A549 (cell line): ENCODE data around the gene BRD3OS.

Experiments
- CTCF ChIP-seq: fragments of >200 bp; sonication (Bioruptor Twin); formaldehyde crosslinking; IDR thresholded peaks from 3 replicates; pipeline ENCODE4 v1.5.1; 2016
- PBX3 ChIP-seq: IDR thresholded peaks from 2 replicates; pipeline ENCODE4 v1.6.1; 2012
- POLR2AphosphoS2 ChIP-seq: conservative IDR thresholded peaks from 2 replicates; pipeline ENCODE4 v1.6.1; 2012; ENCODE audit warnings: low read length, improper control_type of control experiment, inconsistent platforms

GRCh38 chr9:134044944-134045343 is 19.7 kb downstream of the BRD3OS start:
- no peak for TF ChIP-seq CTCF
- no peak for TF ChIP-seq PBX3
- no peak for TF ChIP-seq POLR2AphosphoS2
